Effector CD4-positive, alpha-beta T cell (primary cell): ENCODE results near the gene INPP5D.

ENCODE experiments used
- DNase-seq: peaks from one replicate; pipeline ENCODE4 v3.0.0-alpha.2; 2020

The INPP5D gene

GRCh38 chr2:233075966-233076339 is 15.8 kb downstream of the INPP5D start:
- DNase-seq = no peak

GRCh38 chr2:233076749-233077148 is 16.6 kb downstream of the INPP5D start:
- no peak for DNase-seq

- no peak for DNase-seq
Measured at GRCh38 chr2:233079473-233079877, 19.3 kb downstream of the INPP5D start.

GRCh38 chr2:233079953-233080835 is 20.1 kb downstream of the INPP5D start:
- no peak for DNase-seq

- DNase-seq = no peak
Measured at GRCh38 chr2:233080836-233081229, 20.7 kb downstream of the INPP5D start.

GRCh38 chr2:233081232-233081730 is 21.1 kb downstream of the INPP5D start:
- peak; percentile 51 for DNase-seq

GRCh38 chr2:233081731-233082221 is 21.6 kb downstream of the INPP5D start:
- DNase-seq = no peak

- DNase-seq = no peak
Measured at GRCh38 chr2:233082222-233082930, 22.2 kb downstream of the INPP5D start.

GRCh38 chr2:233082931-233083755 is 23.0 kb downstream of the INPP5D start:
- no peak for DNase-seq

- DNase-seq = no peak
Measured at GRCh38 chr2:233083782-233084181, 23.6 kb downstream of the INPP5D start.

- DNase-seq = no peak
Measured at GRCh38 chr2:233084488-233084887, 24.3 kb downstream of the INPP5D start.

GRCh38 chr2:233085037-233085838 is 25.1 kb downstream of the INPP5D start:
- DNase-seq = no peak

- DNase-seq = no peak
Measured at GRCh38 chr2:233085839-233086150, 25.7 kb downstream of the INPP5D start.

GRCh38 chr2:233087713-233088112 is 27.6 kb downstream of the INPP5D start:
- no peak for DNase-seq

GRCh38 chr2:233088972-233089345 is 28.8 kb downstream of the INPP5D start:
- DNase-seq = no peak

GRCh38 chr2:233089851-233090250 is 29.7 kb downstream of the INPP5D start:
- DNase-seq = no peak

GRCh38 chr2:233090879-233091278 is 30.7 kb downstream of the INPP5D start:
- DNase-seq = no peak

- no peak for DNase-seq
Measured at GRCh38 chr2:233091595-233092375, 31.6 kb downstream of the INPP5D start.

GRCh38 chr2:233092432-233093165 is 32.5 kb downstream of the INPP5D start:
- no peak for DNase-seq

GRCh38 chr2:233093166-233093448 is 33.0 kb downstream of the INPP5D start:
- DNase-seq = no peak

- DNase-seq = no peak
Measured at GRCh38 chr2:233093721-233094120, 33.6 kb downstream of the INPP5D start.
